Medulla oblongata (tissue), 1 donor: Measurements from ENCODE around the gene SPOCK3.
"Not testable (repeated sequence)": the region's sequence is repeated elsewhere in the genome, so short reads cannot be mapped to it uniquely, and the experiment has no call there.

Experiments
- DNase-seq: peaks from one replicate; pipeline ENCODE4 v3.0.0-alpha.2; 2015; ENCODE audit errors: extremely low spot score

Gene SPOCK3

DNA sequence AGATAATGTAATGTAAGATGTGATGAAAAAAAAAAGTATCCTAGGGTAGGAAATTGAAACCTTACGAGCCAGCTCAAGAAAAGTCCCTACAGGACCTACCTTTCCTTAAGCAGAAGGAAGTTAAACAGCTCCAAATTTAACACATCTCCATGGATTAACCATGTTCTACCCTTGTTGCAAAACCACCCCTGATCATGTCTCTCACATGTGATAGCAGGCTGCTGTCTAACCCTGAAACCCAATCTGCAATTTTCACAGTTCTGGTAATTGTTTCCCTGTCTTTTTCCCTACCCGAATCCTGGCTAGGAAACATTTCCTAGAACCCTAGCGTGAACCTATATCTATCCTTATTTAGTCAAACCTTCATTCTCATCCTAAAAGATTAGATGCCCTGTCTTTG is 198.9 kb downstream of the SPOCK3 start:
- no peak for DNase-seq

DNA sequence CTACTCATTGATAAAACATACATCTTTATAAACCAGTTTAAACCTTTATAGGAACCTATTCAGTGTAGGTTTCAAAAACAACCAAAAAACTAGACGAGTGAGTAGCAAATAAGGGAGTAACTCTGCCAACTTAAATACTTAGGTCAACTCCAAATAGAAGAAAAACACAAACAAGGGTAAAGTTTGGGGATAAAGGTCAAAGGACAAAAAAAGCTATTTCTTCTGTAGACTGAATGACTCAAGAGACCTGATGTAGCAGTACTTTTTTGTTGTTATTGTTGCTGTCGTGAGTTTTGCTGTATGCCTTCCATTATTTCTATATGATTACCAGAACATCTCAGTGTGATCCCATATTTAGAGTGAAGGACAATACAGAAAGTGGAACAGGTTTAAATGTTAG is 199.3 kb downstream of the SPOCK3 start:
- no peak for DNase-seq

DNA sequence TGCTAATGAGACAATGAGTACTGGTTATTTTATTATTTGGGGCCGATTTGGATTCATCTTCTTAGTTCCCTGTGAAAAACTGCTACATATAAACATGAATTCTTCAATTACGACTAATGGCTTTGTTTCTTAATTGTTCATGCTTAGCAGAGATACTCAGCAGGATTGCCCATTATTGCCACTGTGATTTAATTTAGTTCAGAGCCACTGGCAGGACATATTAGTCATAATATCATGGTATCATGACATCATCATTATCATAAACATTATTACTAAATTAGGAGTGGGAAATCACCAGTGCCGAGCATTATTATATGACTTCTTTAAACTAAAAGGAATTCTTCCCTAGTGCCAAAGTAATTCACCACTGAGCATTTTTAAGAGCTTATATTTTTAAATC is 201.4 kb downstream of the SPOCK3 start:
- no peak for DNase-seq

DNA sequence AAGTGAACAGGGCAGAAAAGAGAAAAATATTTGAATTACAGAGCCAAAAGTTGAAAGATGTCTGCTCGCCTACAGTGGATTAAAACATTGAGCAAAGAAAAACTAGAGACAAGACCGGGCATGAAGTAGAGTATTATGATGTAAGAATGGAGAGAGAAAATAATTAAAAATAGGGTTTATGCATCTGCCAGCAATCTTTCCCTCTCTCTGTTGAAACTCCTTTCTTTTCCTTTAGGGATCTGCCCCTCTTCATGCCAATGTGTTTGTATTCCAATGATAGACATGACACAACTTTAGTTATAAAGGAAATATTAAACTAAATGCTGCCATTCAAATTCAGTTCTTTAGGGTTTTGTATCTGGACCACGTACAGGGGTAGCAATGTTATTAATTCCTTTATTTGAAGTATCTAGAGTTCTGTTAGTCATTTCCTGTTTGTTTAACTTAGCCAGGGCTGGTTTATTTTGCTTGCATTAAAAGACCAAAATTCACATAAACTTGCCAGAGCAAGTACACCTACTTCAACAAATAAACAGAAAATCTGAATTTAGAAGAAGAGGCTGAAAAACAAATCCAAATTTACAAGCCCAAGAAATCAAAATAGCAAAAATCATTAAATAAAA is 202.6 kb downstream of the SPOCK3 start:
- no peak for DNase-seq

DNA sequence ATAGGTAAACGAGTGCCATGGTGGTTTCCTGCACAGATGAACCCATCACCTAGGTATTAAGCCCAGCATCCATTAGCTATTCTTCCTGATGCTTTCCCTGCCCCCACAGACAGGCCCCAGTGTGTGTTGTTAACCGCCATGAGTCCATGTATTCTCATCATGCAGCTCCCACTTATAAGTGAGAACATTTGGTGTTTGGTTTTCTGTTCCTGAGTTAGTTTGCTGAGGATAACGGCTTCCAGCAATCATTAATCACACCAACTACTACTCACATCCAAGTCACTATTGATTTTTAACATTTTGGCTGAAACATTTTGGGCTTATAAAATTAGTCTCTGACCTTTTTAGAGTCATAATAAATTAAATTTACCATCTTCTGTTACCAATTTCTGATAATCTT is 205.3 kb downstream of the SPOCK3 start:
- DNase-seq = no peak

DNA sequence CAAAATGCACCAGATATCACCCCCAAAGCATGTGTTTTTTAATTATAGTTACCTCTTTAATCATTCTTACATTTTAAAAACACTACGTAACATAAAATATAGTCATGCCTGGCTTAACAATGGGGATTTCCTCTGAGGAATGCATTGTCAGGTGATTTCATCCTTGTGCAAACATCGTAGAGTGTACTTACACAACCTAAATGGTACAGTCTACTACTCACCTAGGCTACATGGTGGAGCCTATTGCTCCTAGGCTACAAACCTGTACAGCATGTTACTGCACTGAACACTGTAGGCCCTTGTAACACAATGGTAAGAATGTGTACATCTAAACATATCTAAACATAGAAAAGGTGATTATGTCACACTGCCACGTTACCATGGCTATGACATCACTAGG is 208.6 kb downstream of the SPOCK3 start:
- no peak for DNase-seq

DNA sequence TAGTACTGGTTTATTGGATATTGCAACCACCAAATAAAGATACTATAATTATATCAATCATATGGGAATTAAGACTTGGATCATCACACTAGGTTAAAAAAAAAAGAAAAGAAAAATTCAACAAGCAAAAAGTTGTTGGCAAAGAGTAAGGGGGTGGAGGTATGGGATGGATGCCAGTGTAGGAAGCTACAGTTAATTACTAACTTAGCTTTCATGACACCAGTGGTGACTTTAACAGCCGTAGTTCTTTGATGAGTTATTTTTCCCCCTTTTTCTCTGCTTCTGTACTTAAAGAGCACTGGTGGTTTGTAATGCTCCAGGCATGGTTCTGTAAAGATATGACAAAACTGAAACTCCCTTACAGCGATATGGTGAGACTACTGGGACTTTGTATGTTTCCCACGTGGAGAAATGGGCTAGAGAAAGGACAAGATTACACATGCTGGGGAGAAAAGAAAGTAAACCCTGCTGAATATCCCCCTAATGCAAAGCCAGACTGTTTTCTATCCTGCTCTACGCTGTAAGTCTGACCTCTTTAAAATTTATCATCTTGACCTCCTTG is 210.8 kb downstream of the SPOCK3 start:
- no peak for DNase-seq

DNA sequence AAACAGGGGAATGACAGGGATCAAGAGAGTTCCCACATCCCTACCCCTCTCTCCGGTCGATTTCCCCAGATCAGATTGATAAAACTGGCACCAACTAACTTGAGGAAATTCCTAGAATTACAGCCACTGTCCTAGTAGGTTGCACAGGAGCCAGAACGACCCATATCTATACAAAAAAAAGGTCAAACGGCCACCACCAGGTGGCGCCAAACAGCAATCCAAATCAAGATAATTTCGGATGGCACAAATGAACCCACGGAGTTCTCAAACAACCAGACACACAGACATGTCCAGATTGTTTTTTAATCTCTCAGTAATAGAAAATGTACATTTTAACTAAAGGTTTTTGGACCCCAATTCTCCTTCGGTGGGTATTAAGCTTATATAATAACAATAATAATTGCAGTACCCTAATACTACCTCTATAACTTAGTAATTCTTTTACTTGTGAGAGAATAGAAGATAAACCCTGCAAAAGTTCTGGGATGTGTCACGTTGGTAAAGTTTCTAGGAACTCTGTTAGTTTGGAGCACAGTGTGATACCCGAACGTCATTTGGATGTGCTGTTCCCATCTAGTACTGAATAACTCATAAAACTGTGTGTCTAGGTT is 212.6 kb downstream of the SPOCK3 start:
- DNase-seq = peak; percentile 92

DNA sequence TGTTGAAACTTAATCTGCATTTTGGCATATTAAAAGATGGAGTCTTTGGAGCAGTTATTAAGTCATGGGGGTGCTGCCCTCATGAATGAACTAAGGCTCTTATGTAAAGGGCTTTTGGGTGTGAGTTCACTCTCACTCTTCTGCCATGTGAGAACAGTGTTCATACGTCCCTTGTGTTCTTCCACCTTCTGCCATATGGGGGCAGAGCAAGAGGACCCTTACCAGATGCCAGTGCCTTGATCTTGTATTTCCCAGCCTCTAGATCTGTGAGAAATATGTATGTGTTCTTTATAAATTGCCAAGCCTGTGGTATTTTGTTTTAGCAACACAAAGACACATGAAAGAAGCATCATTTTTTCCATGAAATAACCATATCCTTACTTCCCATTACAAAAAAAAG is 213.9 kb downstream of the SPOCK3 start:
- DNase-seq = no peak

DNA sequence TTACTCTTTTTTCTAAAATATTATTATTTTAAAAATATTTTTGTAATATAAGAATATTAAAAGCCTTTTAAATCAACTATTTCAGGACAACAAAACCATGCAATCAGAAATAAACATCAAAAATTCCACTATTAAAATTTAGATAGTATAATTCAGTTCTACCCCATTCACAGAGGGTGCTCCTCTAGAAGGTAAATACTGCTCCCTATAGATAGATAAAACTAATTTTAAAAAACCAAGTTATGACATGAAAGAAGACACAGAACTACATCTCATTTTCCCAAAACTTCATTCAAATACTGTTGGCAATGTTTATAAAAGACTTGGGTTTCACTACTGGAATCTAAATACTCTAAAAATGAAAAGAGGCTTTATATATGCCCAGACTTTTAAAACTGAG is 219.3 kb downstream of the SPOCK3 start:
- DNase-seq = no peak

DNA sequence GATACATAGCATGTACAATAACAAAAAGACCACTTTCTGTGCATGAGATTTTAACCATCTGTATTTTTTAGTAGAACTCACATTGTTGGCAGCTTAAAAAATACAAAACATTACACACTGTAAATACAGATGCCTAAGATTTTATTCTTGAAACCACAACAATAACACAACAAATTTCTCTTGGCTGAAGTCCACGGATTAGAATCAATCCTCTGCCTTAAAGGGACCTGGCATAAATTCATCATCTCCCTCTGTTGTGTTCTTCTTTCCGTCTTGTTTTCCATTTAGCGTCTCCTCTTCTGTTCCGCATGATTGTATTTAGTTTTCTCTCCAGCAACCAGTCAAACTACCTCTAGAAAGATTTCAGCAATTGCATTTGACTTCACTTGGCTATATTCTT is 231.0 kb downstream of the SPOCK3 start:
- no peak for DNase-seq

DNA sequence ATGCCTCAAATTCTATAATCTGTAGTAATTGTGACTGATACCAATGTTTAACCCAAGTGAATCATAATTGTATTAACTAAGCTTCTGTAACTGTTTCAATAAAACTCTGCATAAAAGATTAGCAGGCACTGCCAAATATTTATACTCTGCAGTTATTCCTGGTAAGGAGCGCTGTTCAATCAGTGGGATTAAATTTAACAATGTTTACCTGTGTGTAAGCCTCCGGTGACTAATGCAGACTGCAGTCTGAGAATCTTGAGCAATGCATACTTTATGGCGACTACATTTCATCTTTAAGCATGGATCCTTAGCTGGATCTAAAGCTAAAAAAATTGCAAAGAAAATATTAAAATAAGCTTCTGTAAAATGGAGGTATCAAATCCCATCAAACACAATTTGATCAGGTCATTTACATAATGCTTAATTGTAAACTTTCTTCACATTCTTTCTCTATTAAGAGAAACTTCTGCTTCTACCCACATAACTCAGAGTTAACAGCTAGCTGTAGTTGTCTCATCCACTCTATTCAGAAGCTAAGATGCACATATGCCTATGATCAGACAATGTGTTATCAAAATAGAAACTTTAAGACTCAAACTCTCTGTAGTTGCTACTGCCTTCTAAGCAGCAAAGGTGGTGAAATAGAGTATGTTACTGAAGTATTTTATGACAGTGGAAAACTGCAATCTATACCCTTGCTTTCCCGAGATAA is 234.0 kb downstream of the SPOCK3 start:
- DNase-seq = no peak

DNA sequence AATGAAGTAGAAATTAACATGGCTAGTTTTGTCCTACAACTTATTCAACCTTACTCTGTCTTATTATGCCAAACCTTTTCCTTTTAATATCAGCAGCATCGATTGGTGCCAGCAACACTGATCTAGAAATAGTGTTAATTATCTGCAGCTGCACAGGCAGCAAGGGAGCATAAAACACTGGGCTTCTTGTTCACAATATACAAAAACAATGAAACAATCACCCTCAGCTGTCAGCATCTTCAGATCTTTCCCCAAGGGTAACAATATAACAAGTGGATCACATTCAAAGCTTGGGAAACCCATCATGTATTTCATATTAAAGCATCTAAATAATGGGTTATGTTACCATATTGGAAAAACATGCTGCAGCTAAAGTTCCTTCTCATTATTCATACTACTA is 238.1 kb downstream of the SPOCK3 start:
- peak; percentile 80 for DNase-seq

DNA sequence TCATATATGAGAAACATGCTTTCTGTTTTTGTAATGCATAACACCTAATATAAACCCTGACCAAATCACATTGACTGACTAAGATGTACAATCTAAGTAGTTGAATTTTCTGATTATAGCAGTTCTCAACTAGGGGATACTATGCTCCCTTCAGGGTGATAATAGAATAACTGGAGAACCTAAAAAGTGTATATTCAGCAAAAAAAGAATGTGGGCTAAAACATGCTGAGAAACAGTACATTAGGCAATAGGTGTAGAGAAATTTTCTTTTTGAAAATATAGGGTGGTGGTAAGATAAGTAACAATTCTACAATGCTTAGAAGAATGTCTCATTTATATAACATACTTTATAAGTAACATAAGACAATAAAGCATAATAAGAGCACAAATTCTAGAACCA is 239.6 kb downstream of the SPOCK3 start:
- no peak for DNase-seq

DNA sequence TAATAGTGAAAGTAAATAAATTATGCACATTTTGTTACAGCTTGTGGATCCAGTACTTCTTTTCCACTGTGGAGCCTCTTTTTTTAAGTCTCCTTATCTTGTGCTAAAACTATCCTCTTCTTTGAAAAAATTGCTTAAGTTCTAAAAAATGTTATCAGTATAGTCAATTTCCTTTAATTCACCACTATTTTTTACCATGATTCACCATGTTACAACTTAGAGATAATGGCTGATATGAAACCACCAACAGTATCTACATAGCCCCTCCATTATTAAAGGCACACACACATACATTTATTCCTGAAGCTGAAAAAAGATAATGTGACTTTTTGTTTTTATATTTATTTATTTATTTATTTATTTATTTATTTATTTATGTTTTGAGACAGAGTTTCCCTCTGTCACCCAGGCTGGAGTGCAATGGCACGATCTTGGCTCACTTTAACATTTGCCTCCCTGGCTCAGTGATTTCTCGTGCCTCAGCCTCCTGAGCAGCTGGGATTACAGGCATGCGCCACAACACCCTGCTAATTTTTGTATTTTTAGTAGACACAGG is 243.2 kb downstream of the SPOCK3 start:
- no peak for DNase-seq

DNA sequence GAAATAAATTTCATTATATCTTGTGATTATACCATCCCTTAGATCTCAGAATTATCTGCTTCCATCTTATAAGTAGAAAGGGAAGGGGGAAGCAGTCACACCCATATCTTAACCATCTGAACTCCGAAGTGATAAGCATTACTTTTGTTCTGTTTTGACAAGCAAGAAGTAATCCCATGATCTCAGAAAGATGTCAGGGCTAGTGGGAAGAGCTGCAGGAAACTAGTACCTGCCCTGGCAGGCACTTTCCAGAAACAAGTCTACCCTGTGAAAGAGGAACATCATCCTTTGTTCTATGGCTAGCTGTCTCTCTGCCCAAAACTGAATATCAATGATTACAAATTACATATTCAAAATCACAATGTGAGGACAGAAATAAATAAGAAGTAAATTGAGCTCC is 244.4 kb downstream of the SPOCK3 start:
- DNase-seq = no peak

DNA sequence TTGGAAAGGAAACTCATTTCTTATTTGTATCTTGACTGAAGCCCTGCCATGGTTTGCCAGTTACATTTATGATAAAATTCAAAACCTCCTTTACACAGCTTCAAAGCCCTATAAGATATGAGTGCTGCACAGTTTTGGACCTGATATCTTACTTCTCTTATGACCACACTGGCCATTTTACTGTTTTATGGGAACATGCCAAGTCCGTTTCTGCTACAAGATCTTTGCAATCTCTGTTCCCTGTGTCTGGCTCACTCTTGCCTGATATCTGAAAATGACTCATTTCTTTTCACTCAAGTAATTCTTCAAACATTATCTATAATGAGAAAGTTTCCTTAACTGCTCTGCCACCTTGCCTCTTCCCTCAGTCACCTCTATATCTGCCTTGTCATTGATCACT is 247.3 kb downstream of the SPOCK3 start:
- DNase-seq = no peak

DNA sequence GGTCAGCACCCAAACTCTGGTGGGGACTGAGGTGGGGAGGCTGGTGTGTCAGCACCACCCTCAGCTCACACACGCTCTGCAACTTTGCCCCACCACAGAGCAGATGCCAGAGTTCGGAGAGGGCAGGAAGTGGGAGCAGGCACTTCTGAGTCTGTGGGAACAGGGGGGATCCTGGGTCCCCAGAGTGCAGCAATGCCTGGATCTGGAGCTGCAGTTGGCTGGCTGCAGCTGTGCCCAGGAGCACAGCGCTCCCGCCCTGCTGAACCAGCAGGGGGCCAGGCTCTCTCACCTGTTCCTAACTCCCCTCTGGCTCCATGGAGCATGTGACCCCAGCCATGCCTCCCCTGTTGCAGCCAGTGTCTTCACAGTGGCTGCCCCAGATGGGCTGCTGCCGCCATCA is 252.4 kb downstream of the SPOCK3 start:
- no peak for DNase-seq

DNA sequence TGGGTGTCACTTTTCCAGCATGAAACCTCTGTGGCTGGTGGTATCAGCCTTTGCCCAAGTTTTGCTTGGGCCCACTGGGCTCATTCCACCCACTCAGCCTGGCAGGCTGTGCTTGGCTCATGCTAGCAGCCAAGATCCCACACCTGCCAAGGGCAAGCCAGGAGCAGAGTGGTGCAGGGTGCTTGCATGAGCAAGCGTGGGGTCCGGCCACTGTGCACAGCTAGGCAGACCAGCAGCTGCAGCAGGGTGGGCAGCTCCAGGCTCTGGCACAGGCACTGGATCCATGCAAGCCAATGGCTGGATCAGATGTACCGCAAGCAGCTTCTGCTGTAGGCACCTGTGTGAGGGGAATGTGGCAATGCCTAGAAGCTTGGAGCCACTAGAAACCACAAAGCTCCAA is 253.9 kb downstream of the SPOCK3 start:
- no peak for DNase-seq

DNA sequence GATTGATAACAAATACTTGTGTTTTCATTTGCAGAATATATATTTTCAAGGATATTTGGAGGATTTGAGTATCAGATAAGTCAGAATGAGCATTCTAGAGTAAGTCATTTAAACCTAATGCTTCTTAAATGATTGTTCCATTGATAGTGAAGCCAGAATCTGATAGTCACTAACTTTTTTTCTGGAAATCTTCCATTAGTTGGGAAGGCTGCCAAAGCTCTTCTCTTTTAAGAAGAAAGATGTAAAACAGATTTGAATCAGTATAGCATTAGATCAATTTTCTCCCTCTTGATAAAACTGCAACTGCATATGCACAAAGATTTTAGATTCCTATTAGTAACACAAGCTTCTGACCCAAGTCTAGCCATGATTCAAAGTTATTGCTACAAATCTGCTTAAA is 256.7 kb downstream of the SPOCK3 start:
- no peak for DNase-seq

DNA sequence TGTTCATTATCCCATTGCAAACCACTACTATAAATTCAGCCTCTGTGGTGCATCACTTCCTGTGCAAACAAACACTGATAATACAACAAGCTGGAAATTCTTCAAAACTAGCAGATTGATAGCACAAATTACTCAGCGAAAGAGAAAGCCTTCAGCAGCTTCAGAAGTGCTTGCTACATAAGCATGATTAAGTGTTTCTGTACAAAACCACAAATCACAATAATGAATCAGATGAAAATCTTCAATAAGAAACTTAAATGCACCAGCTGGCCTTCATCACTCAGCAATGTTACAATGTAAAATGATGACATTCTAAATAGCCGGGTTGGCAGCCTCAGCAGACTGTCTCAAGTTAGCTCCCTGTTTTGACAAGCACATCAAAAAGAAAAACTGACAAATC is 262.2 kb downstream of the SPOCK3 start:
- peak; percentile 30 for DNase-seq

DNA sequence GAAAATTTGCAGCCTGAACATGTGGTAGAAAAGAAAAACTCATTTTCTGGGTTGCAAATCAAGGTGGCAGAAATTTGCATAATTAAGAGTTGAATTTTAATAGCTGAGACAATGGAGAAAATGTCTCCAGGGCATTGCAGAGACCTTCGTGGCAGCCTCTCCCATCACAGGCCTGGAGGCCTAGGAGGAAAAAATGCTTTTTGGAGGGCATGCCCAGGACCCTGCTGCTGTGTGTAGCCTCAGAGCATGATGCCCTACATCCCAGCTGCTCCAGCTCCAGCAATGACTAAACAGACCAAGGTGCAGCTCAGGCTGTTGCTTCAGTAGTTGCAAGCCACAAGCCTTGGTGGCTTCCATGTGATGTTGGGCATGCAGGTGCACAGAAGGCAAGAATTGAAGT is 266.1 kb downstream of the SPOCK3 start:
- not testable (repeated sequence) for DNase-seq

DNA sequence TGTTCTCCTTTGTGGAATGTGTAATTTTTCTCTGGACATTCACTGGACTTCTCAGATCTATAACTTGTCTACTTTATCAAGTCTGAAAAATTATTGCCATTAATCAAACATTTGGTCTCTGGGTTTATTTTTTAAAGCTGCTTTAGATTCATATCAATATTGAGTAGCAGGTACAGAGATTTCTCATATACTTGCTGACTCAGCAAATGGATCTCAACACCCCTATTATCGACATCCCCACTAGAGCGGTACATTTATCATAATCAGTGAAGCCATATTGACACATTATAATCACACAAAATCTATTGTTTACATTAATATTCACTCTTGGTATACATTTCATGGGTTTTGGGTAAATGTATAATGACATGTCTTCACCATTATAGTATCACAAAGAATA is 268.7 kb downstream of the SPOCK3 start:
- DNase-seq = no peak
